Measurements from ENCODE around the gene TECPR2.

Gene TECPR2

GRCh38 chr14:102445066-102445465 is 82.3 kb downstream of the TECPR2 start:
- H3K4me1 ChIP-seq: no peaks in the 10 kb centered on the region
- H3K27me3 ChIP-seq (ENCODE audit: control insufficient read depth, insufficient read depth, low read length): no peaks in the 10 kb centered on the region
- no peak overlapping the region for H3K27ac ChIP-seq
- H3K79me2 ChIP-seq: no peaks in the 10 kb centered on the region
- H3K9me3 ChIP-seq (ENCODE audit: control insufficient read depth, low read length): no peaks in the 10 kb centered on the region
- TF ChIP-seq, protein P1, sequence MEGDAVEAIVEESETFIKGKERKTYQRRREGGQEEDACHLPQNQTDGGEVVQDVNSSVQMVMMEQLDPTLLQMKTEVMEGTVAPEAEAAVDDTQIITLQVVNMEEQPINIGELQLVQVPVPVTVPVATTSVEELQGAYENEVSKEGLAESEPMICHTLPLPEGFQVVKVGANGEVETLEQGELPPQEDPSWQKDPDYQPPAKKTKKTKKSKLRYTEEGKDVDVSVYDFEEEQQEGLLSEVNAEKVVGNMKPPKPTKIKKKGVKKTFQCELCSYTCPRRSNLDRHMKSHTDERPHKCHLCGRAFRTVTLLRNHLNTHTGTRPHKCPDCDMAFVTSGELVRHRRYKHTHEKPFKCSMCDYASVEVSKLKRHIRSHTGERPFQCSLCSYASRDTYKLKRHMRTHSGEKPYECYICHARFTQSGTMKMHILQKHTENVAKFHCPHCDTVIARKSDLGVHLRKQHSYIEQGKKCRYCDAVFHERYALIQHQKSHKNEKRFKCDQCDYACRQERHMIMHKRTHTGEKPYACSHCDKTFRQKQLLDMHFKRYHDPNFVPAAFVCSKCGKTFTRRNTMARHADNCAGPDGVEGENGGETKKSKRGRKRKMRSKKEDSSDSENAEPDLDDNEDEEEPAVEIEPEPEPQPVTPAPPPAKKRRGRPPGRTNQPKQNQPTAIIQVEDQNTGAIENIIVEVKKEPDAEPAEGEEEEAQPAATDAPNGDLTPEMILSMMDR (IDR thresholded peaks at IDR 0.05): no peak
- no peak overlapping the region for H3K4me2 ChIP-seq (ENCODE audit: low read length)
- no peaks in the 10 kb centered on the region for H3K36me3 ChIP-seq (ENCODE audit: control insufficient read depth, insufficient read depth, low read length)
- no peak overlapping the region for H2AFZ ChIP-seq
- H3K9ac ChIP-seq: no peak overlapping the region
- H3K4me3 ChIP-seq (ENCODE audit: low read depth, low read length): no peak overlapping the region

GRCh38 chr14:102445641-102446040 is 82.9 kb downstream of the TECPR2 start:
- H3K27me3 ChIP-seq (ENCODE audit: control insufficient read depth, insufficient read depth, low read length): no peaks in the 10 kb centered on the region
- no peaks in the 10 kb centered on the region for H3K4me1 ChIP-seq
- TF ChIP-seq, protein P1 (IDR thresholded peaks at IDR 0.05): no peak
- H2AFZ ChIP-seq: no peak overlapping the region
- no peaks in the 10 kb centered on the region for H3K9me3 ChIP-seq (ENCODE audit: control insufficient read depth, low read length)
- no peak overlapping the region for H3K4me2 ChIP-seq (ENCODE audit: low read length)
- no peak overlapping the region for H3K4me3 ChIP-seq (ENCODE audit: low read depth, low read length)
- no peaks in the 10 kb centered on the region for H3K79me2 ChIP-seq
- no peaks in the 10 kb centered on the region for H3K36me3 ChIP-seq (ENCODE audit: control insufficient read depth, insufficient read depth, low read length)
- H3K27ac ChIP-seq: no peak overlapping the region
- no peak overlapping the region for H3K9ac ChIP-seq

- Histone ChIP-seq H3K9ac (no peak overlapping the region), H3K4me1 (no peaks in the 10 kb centered on the region), H3K4me2 (ENCODE audit: low read length) (no peak overlapping the region), H3K79me2 (no peaks in the 10 kb centered on the region), H2AFZ (no peak overlapping the region), H3K4me3 (ENCODE audit: low read depth, low read length) (no peak overlapping the region), H3K27me3 (ENCODE audit: control insufficient read depth, insufficient read depth, low read length) (no peaks in the 10 kb centered on the region), H3K9me3 (ENCODE audit: control insufficient read depth, low read length) (no peaks in the 10 kb centered on the region), H3K27ac (no peak overlapping the region), H3K36me3 (ENCODE audit: control insufficient read depth, insufficient read depth, low read length) (no peaks in the 10 kb centered on the region)
- TF ChIP-seq, protein P1 (IDR thresholded peaks at IDR 0.05): no peak
Measured at GRCh38 chr14:102450206-102451063, 87.7 kb downstream of the TECPR2 start.

DNA sequence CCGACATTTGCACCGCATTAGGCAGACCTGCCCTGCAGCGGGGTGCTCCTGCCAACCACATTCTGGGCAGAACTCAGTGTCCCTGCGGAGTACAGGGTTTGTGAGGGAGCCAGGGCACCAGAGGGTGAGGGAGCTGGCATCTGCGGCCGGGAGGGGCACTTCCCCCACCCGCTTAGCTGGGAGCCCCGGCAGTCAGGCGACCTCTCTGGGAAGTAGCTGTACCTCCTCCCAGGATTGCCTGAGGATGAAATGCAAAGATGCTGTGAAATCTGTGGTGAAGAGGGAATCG is 88.3 kb downstream of the TECPR2 start:
- no peak overlapping the region for H3K9ac ChIP-seq
- H2AFZ ChIP-seq: no peak overlapping the region
- no peak overlapping the region for H3K27ac ChIP-seq
- TF ChIP-seq, protein P1 (IDR thresholded peaks at IDR 0.05): no peak
- no peak overlapping the region for H3K4me2 ChIP-seq (ENCODE audit: low read length)
- H3K36me3 ChIP-seq (ENCODE audit: control insufficient read depth, insufficient read depth, low read length): no peaks in the 10 kb centered on the region
- H3K79me2 ChIP-seq: no peaks in the 10 kb centered on the region
- H3K9me3 ChIP-seq (ENCODE audit: control insufficient read depth, low read length): no peaks in the 10 kb centered on the region
- H3K4me1 ChIP-seq: no peaks in the 10 kb centered on the region
- H3K4me3 ChIP-seq (ENCODE audit: low read depth, low read length): no peak overlapping the region
- H3K27me3 ChIP-seq (ENCODE audit: control insufficient read depth, insufficient read depth, low read length): no peaks in the 10 kb centered on the region

DNA sequence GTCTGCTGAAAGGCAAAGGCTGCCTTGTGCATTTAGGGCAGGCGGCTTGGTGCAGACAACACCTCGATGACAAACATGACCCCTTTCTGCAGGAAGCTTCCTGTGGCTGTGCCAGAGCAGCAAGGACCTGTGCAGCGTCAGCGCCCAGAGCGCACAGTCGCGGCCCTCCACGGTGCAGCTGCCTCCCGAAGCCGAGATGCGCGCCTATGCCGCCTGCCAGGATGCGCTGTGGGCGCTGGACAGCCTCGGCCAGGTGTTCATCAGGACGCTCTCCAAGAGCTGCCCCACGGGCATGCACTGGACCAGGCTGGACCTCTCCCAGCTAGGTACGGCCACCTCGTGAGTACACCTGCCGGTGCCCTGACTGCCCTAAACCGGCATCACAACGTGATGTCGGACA is 89.6 kb downstream of the TECPR2 start:
- Histone ChIP-seq H3K9ac (no peak overlapping the region), H3K4me1 (no peaks in the 10 kb centered on the region), H3K79me2 (no peaks in the 10 kb centered on the region), H3K9me3 (ENCODE audit: control insufficient read depth, low read length) (no peaks in the 10 kb centered on the region), H3K4me2 (ENCODE audit: low read length) (no peak overlapping the region), H3K27ac (no peak overlapping the region), H3K36me3 (ENCODE audit: control insufficient read depth, insufficient read depth, low read length) (no peaks in the 10 kb centered on the region), H3K4me3 (ENCODE audit: low read depth, low read length) (no peak overlapping the region), H2AFZ (no peak overlapping the region), H3K27me3 (ENCODE audit: control insufficient read depth, insufficient read depth, low read length) (no peaks in the 10 kb centered on the region)
- TF ChIP-seq, protein P1 (IDR thresholded peaks at IDR 0.05): no peak
